H1 (cell line): ENCODE measurements around the gene TTBK1. TPM values are rescaled to one million over a fixed set of nuclear protein-coding genes. Genes with fewer than 3 reads are reported as not detected.

ENCODE experiments used
- CTCF ChIA-PET: fragments of 300-600 bp; sonication (Branson Sonifier 250); formaldehyde crosslinking; loops from one replicate; lab custom pipeline; 2021; ENCODE audit not compliant: partially characterized antibody; lab: Charles Lee
- POLR2A ChIA-PET: fragments of 300-600 bp; sonication (Branson Sonifier 250); formaldehyde crosslinking; loops from one replicate; lab custom pipeline; 2021; ENCODE audit warnings: inconsistent platforms; ENCODE audit not compliant: partially characterized antibody; lab: Charles Lee
- DNase-seq, 2 experiments: peaks; one replicate each; pipeline versions ENCODE4 v3.0.0 to v3.0.0-alpha.2; 2010 to 2022; ENCODE audit warnings: low spot score in 2 of 2, low read depth in 1 of 2, mixed read lengths in 1 of 2
- FAIRE-seq: peaks from 2 replicates; lab custom pipeline; 2011; peaks lifted over from hg19 to GRCh38; lab: Jason Lieb, UNC
- H2AFZ ChIP-seq: 2 replicates; pipeline ENCODE4 v1.8.1; 2012; ENCODE audit warnings: low read length, inconsistent platforms
- H2AK5ac ChIP-seq: 2 replicates; pipeline ENCODE4 v1.6.1; 2013; ENCODE audit warnings: low read depth, low read length
- H2BK120ac ChIP-seq: replicated peaks from 2 replicates; pipeline ENCODE3; 2013; ENCODE audit warnings: low read depth, low read length, inconsistent platforms
- H2BK12ac ChIP-seq: 2 replicates; pipeline ENCODE4 v1.6.1; 2013; ENCODE audit warnings: low read depth, low read length
- H2BK15ac ChIP-seq: 2 replicates; pipeline ENCODE4 v1.6.1; 2013; ENCODE audit warnings: low read length
- H2BK20ac ChIP-seq: 2 replicates; pipeline ENCODE4 v1.6.1; 2013; ENCODE audit warnings: low read length
- H2BK5ac ChIP-seq: 2 replicates; pipeline ENCODE4 v1.6.1; 2013; ENCODE audit warnings: low read depth, low read length
- H3K14ac ChIP-seq: 2 replicates; pipeline ENCODE4 v1.6.1; 2013; ENCODE audit warnings: inconsistent platforms; ENCODE audit not compliant: insufficient read length
- H3K18ac ChIP-seq: 2 replicates; pipeline ENCODE4 v1.6.1; 2013; ENCODE audit warnings: low read length; ENCODE audit errors: extremely low read depth
- H3K23ac ChIP-seq: 2 replicates; pipeline ENCODE4 v1.6.1; 2013; ENCODE audit warnings: inconsistent platforms; ENCODE audit not compliant: insufficient read length
- H3K23me2 ChIP-seq: 2 replicates; pipeline ENCODE4 v1.6.1; 2013; ENCODE audit warnings: low read depth, low read length
- H3K27ac ChIP-seq: 2 replicates; pipeline ENCODE4 v1.6.1; 2011; ENCODE audit warnings: low read depth, low read length, inconsistent platforms
- H3K27me3 ChIP-seq, 4 experiments: replicated peaks in 1 of 4; 1 replicate in 1 of 4; 2 replicates in 3 of 4; pipeline versions ENCODE4 v1.6.1 to v1.8.1; 2011 to 2013; ENCODE audit warnings: low read length in 3 of 4, mild to moderate bottlenecking in 3 of 4, inconsistent platforms in 2 of 4, mixed read lengths in 2 of 4, moderate library complexity in 1 of 4; ENCODE audit not compliant: control insufficient read depth in 3 of 4, insufficient read depth in 3 of 4; ENCODE audit errors: extremely low read depth in 1 of 4
- H3K36me3 ChIP-seq, 4 experiments: 2 replicates each; pipeline versions ENCODE4 v1.6.1 to v1.8.1; 2011 to 2013; ENCODE audit warnings: mild to moderate bottlenecking in 4 of 4, low read length in 3 of 4, moderate library complexity in 2 of 4, control low read depth in 1 of 4, inconsistent platforms in 1 of 4; ENCODE audit not compliant: insufficient read depth in 4 of 4, control insufficient read depth in 2 of 4
- H3K4ac ChIP-seq: replicated peaks from 2 replicates; pipeline ENCODE3; 2013; ENCODE audit warnings: low read length, low read depth, mixed read lengths, inconsistent platforms; ENCODE audit not compliant: insufficient read length
- H3K4me1 ChIP-seq, 4 experiments: replicated peaks in 1 of 4; 1 replicate in 1 of 4; 2 replicates in 3 of 4; pipeline versions ENCODE4 v1.6.1 to v1.8.1; 2011 to 2013; ENCODE audit warnings: low read length in 3 of 4, inconsistent platforms in 2 of 4, mixed read lengths in 1 of 4; ENCODE audit not compliant: insufficient read depth in 4 of 4, control insufficient read depth in 3 of 4
- H3K4me2 ChIP-seq, 2 experiments: 2 replicates each; pipeline versions ENCODE4 v1.6.1 to v1.8.1; 2011 to 2013; ENCODE audit warnings: low read depth in 2 of 2, low read length in 2 of 2, control low read depth in 1 of 2, inconsistent platforms in 1 of 2, mild to moderate bottlenecking in 1 of 2; ENCODE audit not compliant: insufficient read depth in 1 of 2
- H3K4me3 ChIP-seq, 4 experiments: fragments of 200-600, 300-600 bp in 1 of 4; sonication (generic), shearing (Covaris generic), sonication (Bioruptor Twin) in 1 of 4; 2 replicates each; pipeline versions ENCODE4 v1.5.1 to v1.8.1; 2011 to 2016; ENCODE audit warnings: low read length in 4 of 4, low read depth in 3 of 4, control low read depth in 2 of 4, inconsistent platforms in 2 of 4, mild to moderate bottlenecking in 2 of 4, mixed read lengths in 1 of 4, moderate library complexity in 1 of 4; ENCODE audit not compliant: insufficient read depth in 2 of 4; ENCODE audit errors: extremely low read depth in 1 of 4
- H3K56ac ChIP-seq: replicated peaks from 2 replicates; pipeline ENCODE3; 2013; ENCODE audit warnings: low read depth, mild to moderate bottlenecking, mixed read lengths, low read length, inconsistent platforms; ENCODE audit not compliant: insufficient read length
- H3K79me1 ChIP-seq: 2 replicates; pipeline ENCODE4 v1.6.1; 2013; ENCODE audit warnings: low read depth, low read length, control low read depth
- H3K79me2 ChIP-seq, 2 experiments: 2 replicates each; pipeline versions ENCODE4 v1.6.1 to v1.8.1; 2012 to 2013; ENCODE audit warnings: low read length in 2 of 2, mild to moderate bottlenecking in 2 of 2, inconsistent platforms in 1 of 2; ENCODE audit not compliant: insufficient read depth in 2 of 2, control insufficient read depth in 1 of 2
- H3K9ac ChIP-seq, 4 experiments: replicated peaks in 1 of 4; 1 replicate in 1 of 4; 2 replicates in 3 of 4; pipeline versions ENCODE4 v1.6.1 to v1.8.1; 2011 to 2013; ENCODE audit warnings: low read depth in 3 of 4, low read length in 3 of 4, control low read depth in 2 of 4, mild to moderate bottlenecking in 2 of 4, moderate library complexity in 2 of 4, inconsistent platforms in 1 of 4; ENCODE audit errors: extremely low read depth in 1 of 4
- H3K9me3 ChIP-seq, 2 experiments: 2 replicates each; pipeline versions ENCODE4 v1.6.1 to v1.8.1; 2012 to 2013; ENCODE audit warnings: mild to moderate bottlenecking in 2 of 2, moderate library complexity in 2 of 2, control low read depth in 1 of 2, inconsistent platforms in 1 of 2, low read depth in 1 of 2, low read length in 1 of 2, mixed read lengths in 1 of 2; ENCODE audit not compliant: insufficient read depth in 2 of 2
- H4K20me1 ChIP-seq, 2 experiments: replicated peaks in 1 of 2; 2 replicates each; pipeline versions ENCODE3 to v1.8.1; 2011 to 2013; ENCODE audit warnings: inconsistent platforms in 2 of 2, low read length in 2 of 2, mild to moderate bottlenecking in 1 of 2; ENCODE audit not compliant: insufficient read depth in 2 of 2, control insufficient read depth in 1 of 2
- H4K5ac ChIP-seq: 2 replicates; pipeline ENCODE4 v1.6.1; 2013; ENCODE audit warnings: low read length, low read depth, mixed read lengths, inconsistent platforms; ENCODE audit not compliant: insufficient read length
- H4K8ac ChIP-seq: 2 replicates; pipeline ENCODE4 v1.8.0; 2013; ENCODE audit warnings: mild to moderate bottlenecking, moderate library complexity, low read length, inconsistent platforms; ENCODE audit not compliant: insufficient read depth; ENCODE audit errors: extremely low read depth
- H4K91ac ChIP-seq: replicated peaks from 2 replicates; pipeline ENCODE3; 2013; ENCODE audit warnings: low read length, mixed read lengths, inconsistent platforms; ENCODE audit not compliant: insufficient read length
- BCL11A ChIP-seq, 2 experiments: IDR thresholded peaks; one replicate each; pipeline ENCODE4 v1.6.1; 2011; ENCODE audit warnings: low read depth in 2 of 2, low read length in 2 of 2, mild to moderate bottlenecking in 2 of 2
- CREB1 ChIP-seq: IDR thresholded peaks from 2 replicates; pipeline ENCODE4 v1.6.1; 2012; ENCODE audit warnings: inconsistent platforms
- CTBP2 ChIP-seq: IDR thresholded peaks from 2 replicates; pipeline ENCODE4 v1.7.0; 2011; ENCODE audit warnings: borderline replicate concordance, mild to moderate bottlenecking, moderate library complexity, mixed read lengths, low read length; ENCODE audit not compliant: insufficient read depth, insufficient read length
- FOSL1 ChIP-seq: IDR thresholded peaks from 2 replicates; pipeline ENCODE4 v1.6.1; 2011; ENCODE audit warnings: mild to moderate bottlenecking, low read depth, low read length, moderate library complexity; ENCODE audit not compliant: insufficient read depth
- HDAC6 ChIP-seq: IDR thresholded peaks from one replicate; pipeline ENCODE4 v1.7.1; 2012; ENCODE audit warnings: low read depth, mild to moderate bottlenecking, inconsistent platforms, low read length, moderate library complexity
- KDM4A ChIP-seq: IDR thresholded peaks from one replicate; pipeline ENCODE4 v1.7.1; 2012; ENCODE audit warnings: low read depth, mild to moderate bottlenecking, moderate library complexity, low read length, inconsistent platforms; ENCODE audit not compliant: severe bottlenecking
- MAFK ChIP-seq: IDR thresholded peaks from 2 replicates; pipeline ENCODE4 v1.6.1; 2012; ENCODE audit warnings: low read depth, mild to moderate bottlenecking, improper control_type of control experiment, low read length
- WGBS, 2 experiments: shearing (Covaris generic) in 1 of 2; methylation state at CpG; one replicate each; pipeline versions ENCODE4 v1.1.6 to v1.1.7; 2013 to 2015; ENCODE audit warnings: low lambda C conversion rate in 2 of 2, mixed read lengths in 2 of 2, inconsistent platforms in 1 of 2, low coverage in 1 of 2, missing lambda C conversion rate in 1 of 2; ENCODE audit not compliant: insufficient replicate concordance in 2 of 2, insufficient coverage in 1 of 2, insufficient read length in 1 of 2; ENCODE audit errors: extremely low coverage in 1 of 2, missing lambda C conversion rate in 1 of 2; 5-methylcytosine and 5-hydroxymethylcytosine counted together
- polyA plus RNA-seq, 7 experiments: library from polyadenylated mRNA; depleted of rRNA in 3 of 7; stranded (reverse) in 5 of 7; unstranded in 2 of 7; fragments of >200 nt in 5 of 7; fragments of 200-250 nt in 2 of 7; gene quantifications; 1 replicate in 5 of 7; 2 replicates in 1 of 7; 4 replicates in 1 of 7; pipeline versions ENCODE4 v1.2.1 to v1.2.3, GENCODE V29; 2011 to 2013; ENCODE audit warnings: missing spikeins in 2 of 7, mixed read lengths in 2 of 7
- total RNA-seq: library from RNA; stranded (reverse); fragmentation: NEBNext Ultra II Directional; extraction: Animal tissue kit (Norgen Biotek cat#: 25700); gene quantifications from 2 replicates; pipeline ENCODE4 v1.2.1, GENCODE V29; 2021
- TF ChIP-seq, protein P1 (sequence below): IDR thresholded peaks from 2 replicates; pipeline ENCODE4 v1.6.1; 2012; ENCODE audit warnings: inconsistent platforms

The TTBK1 gene
- total and polyA plus RNA-seq, 2 of the 8 experiments (the other 6 are each of a cell fraction or from before 2014, with no cell fraction given): 0.53 to 1.6 TPM

DNA sequence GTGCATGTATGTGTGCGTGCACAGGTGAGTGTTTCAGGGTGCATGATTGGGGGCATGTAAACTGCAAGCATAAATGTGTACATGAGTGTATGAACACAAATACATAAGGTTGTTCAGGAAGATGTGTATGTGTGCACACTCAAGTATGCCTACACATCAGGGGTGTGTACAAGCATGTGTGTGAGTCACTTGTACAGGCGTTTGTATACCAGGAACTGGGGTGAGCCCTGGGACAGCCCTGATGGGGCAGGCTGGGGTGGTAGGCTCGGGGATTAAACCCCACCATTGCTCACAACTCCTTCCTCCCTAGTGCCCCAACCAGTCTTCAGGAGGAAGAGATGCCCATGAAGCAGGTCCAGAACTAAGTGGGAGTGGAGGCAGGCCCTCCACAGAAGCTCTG, 61.1 kb downstream of the TTBK1 start:
- no peak overlapping the region for H3K9ac ChIP-seq
- no peak overlapping the region for H2BK120ac ChIP-seq
- H4K91ac ChIP-seq: no peak overlapping the region
- H3K23me2 ChIP-seq: peaks cover 8% of the 10 kb centered on the region
- peaks cover 0 to 5% (median 3%) of the 10 kb centered on the region in 4 experiments; a peak in 2 of 8 replicates for H3K36me3 ChIP-seq
- H3K56ac ChIP-seq: no peak overlapping the region
- no peak overlapping the region for H3K4me3 ChIP-seq
- no peak overlapping the region for H3K27ac ChIP-seq
- FAIRE-seq (no peak), DNase-seq (no peak)
- no peak overlapping the region for H2AK5ac ChIP-seq
- no peaks in the 10 kb centered on the region for H3K9me3 ChIP-seq
- CTCF ChIA-PET: interaction anchor here (1.2 to 1.3 kb wide), 3 partner anchors 23 to 41 kb away, joined by 3 to 4 read pairs (median 3); no protein-coding TSS in a partner anchor
- no peak overlapping the region for H4K5ac ChIP-seq
- no peaks in the 10 kb centered on the region for H3K79me1 ChIP-seq
- H3K14ac ChIP-seq: no peak overlapping the region
- 90% methylated on average over 3 of the region's 3 CpGs; no CpG with 5 or more reads in 1 of the 2 experiments for WGBS, 2 experiments
- H3K23ac ChIP-seq: no peak overlapping the region
- H4K8ac ChIP-seq: no peak overlapping the region
- H3K4ac ChIP-seq: no peak overlapping the region
- no peak overlapping the region for H3K4me2 ChIP-seq
- H2BK15ac ChIP-seq: no peak overlapping the region
- H2BK20ac ChIP-seq: no peak overlapping the region
- no peak overlapping the region for H2AFZ ChIP-seq
- H2BK5ac ChIP-seq: no peak overlapping the region
- no peaks in the 10 kb centered on the region for H3K79me2 ChIP-seq
- H3K18ac ChIP-seq: no peak overlapping the region
- 0 out of 7 replicates have a peak, but pooled peaks cover 0 to 2% (median 0%) of the 10 kb centered on the region in 4 experiments for H3K27me3 ChIP-seq
- H2BK12ac ChIP-seq: no peak overlapping the region
- H4K20me1 ChIP-seq: no peaks in the 10 kb centered on the region
- POLR2A ChIA-PET: no interaction called here
- peaks cover 7 to 15% (median 9%) of the 10 kb centered on the region in 4 experiments for H3K4me1 ChIP-seq
- TF ChIP-seq FOSL1: no peak
- TF ChIP-seq CTBP2: no peak
- TF ChIP-seq HDAC6: no peak
- TF ChIP-seq, protein P1, sequence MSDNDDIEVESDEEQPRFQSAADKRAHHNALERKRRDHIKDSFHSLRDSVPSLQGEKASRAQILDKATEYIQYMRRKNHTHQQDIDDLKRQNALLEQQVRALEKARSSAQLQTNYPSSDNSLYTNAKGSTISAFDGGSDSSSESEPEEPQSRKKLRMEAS: no peak
- no peak for TF ChIP-seq MAFK
- no peak for TF ChIP-seq BCL11A (IDR thresholded peaks at IDR 0.05; ENCODE audit: low read depth in 2 of 2, low read length in 2 of 2)
- TF ChIP-seq KDM4A: no peak
- no peak for TF ChIP-seq CREB1
